Coronary artery (tissue), 2 donors: ENCODE results near the gene KCNMA1.

Experiments
- DNase-seq: peaks from one replicate; pipeline ENCODE4 v3.0.0-alpha.2; 2017; ENCODE audit warnings: low spot score
- H3K27ac ChIP-seq, 2 donors: fragments of 200-600 bp; sonication (generic); one replicate each; pipeline ENCODE4 v1.5.1; 2016 to 2019
- H3K4me3 ChIP-seq: fragments of 200-600 bp; sonication (generic); 2 replicates; pipeline ENCODE4 v1.5.1; 2016; ENCODE audit warnings: mild to moderate bottlenecking, moderate library complexity
- CTCF ChIP-seq: fragments of 200-600 bp; sonication (generic); IDR thresholded peaks from one replicate; pipeline ENCODE4 v1.5.1; 2019; ENCODE audit warnings: antibody characterized with exemption

The KCNMA1 gene

GRCh38 chr10:77146712-77147336 is 490.8 kb downstream of the KCNMA1 start:
- TF ChIP-seq CTCF = no peak
- DNase-seq = no peak
- Histone ChIP-seq H3K27ac (peak overlapping the region; percentile 38 to 59), H3K4me3 (no peak overlapping the region)

GRCh38 chr10:77144656-77145055 is 493.0 kb downstream of the KCNMA1 start:
- H3K4me3 ChIP-seq = no peak overlapping the region
- TF ChIP-seq CTCF = no peak
- no peak overlapping the region for H3K27ac ChIP-seq
- no peak for DNase-seq

- no peak for TF ChIP-seq CTCF
- Histone ChIP-seq H3K4me3 (no peak overlapping the region), H3K27ac (no peak overlapping the region)
- no peak for DNase-seq
Observed at GRCh38 chr10:77139252-77140160, 498.1 kb downstream of the KCNMA1 start.

- Histone ChIP-seq H3K27ac (no peak overlapping the region), H3K4me3 (no peak overlapping the region)
- no peak for DNase-seq
- TF ChIP-seq CTCF = no peak
Observed at GRCh38 chr10:77138541-77138940, 499.1 kb downstream of the KCNMA1 start.

- Histone ChIP-seq H3K27ac (no peak overlapping the region), H3K4me3 (no peak overlapping the region)
- no peak for DNase-seq
- TF ChIP-seq CTCF = no peak
Observed at GRCh38 chr10:77135555-77135954, 502.1 kb downstream of the KCNMA1 start.

- Histone ChIP-seq H3K4me3 (no peak overlapping the region), H3K27ac (no peak overlapping the region)
- TF ChIP-seq CTCF = no peak
- no peak for DNase-seq
Observed at GRCh38 chr10:77131214-77131613, 506.4 kb downstream of the KCNMA1 start.

GRCh38 chr10:77127243-77127642 is 510.4 kb downstream of the KCNMA1 start:
- Histone ChIP-seq H3K27ac (no peak overlapping the region), H3K4me3 (no peak overlapping the region)
- DNase-seq = no peak
- no peak for TF ChIP-seq CTCF
